HG02870 (cell line): ENCODE results near the gene CDK17.

ENCODE experiments used
- ATAC-seq: cut with Tn5 transposase; IDR thresholded peaks from one replicate; pipeline ENCODE4 v1.9.1; 2021; ENCODE audit warnings: mild to moderate bottlenecking, moderate library complexity; ENCODE audit not compliant: unreplicated experiment

Gene CDK17

GRCh38 chr12:96241846-96242256 lies 158.4 kb downstream of the CDK17 start:
- no peak for ATAC-seq

- no peak for ATAC-seq
Observed at GRCh38 chr12:96241431-96241830, 158.8 kb downstream of the CDK17 start.

- ATAC-seq: no peak
Observed at GRCh38 chr12:96240656-96241055, 159.6 kb downstream of the CDK17 start.

- ATAC-seq: no peak
Observed at GRCh38 chr12:96239711-96240635, 160.3 kb downstream of the CDK17 start.

DNA sequence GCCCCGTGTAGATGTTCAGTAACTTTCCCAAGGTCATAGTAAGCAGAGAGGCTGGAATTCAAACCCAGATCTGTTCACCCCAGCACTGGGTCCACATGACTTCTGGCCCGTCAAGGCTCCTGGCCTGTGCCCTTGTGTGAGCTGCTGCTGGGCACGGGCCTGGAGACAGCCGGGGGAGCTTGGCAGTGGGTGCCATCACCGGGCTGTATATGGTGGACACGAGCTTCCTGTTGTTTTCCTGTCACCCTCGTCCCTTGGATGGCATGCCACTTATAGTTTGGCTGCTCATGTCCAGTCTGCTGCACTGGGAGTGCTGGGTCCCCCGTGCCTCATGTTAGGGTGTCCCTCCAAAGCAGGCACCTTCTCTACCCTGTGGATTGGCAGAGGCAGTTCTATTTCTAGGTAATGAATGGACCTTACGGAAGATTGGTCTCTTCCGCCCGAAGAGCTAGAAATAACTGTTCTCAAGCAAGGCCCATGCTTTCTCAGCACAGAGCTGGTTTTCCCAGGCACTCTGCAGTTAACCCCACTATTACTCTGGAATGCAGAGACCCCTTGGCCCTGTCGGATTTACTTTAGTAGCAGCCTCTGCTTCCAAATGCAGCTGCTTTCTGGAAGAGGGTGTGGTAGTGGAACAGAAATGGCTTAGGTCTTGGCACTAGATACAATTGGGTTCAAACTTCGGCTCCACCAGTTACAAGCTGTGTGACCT lies 161.7 kb downstream of the CDK17 start:
- no peak for ATAC-seq

- ATAC-seq: no peak
Observed at GRCh38 chr12:96237465-96238077, 162.7 kb downstream of the CDK17 start.

DNA sequence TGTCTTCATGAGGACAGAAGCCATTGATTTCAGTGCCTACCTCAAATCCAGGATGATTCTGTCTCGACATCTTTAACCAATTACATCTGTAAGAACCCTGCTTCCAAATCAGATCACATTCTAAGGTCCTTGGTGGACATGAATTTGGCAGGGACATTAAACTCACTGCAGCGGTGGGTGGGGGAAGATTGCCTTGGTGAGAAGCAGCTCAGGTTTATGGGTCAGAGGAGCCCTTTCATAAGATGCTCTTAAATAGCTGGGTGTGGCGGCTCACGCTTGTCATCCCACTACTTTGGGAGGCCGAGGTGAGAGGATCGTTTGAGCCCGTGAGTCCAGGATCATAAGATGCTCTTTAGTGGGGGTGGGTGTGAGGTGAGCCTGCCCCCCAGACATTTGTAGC lies 163.2 kb downstream of the CDK17 start:
- no peak for ATAC-seq

GRCh38 chr12:96236221-96236822 lies 163.9 kb downstream of the CDK17 start:
- ATAC-seq: no peak

GRCh38 chr12:96235484-96235826 lies 164.8 kb downstream of the CDK17 start:
- no peak for ATAC-seq

GRCh38 chr12:96234591-96235483 lies 165.4 kb downstream of the CDK17 start:
- no peak for ATAC-seq

DNA sequence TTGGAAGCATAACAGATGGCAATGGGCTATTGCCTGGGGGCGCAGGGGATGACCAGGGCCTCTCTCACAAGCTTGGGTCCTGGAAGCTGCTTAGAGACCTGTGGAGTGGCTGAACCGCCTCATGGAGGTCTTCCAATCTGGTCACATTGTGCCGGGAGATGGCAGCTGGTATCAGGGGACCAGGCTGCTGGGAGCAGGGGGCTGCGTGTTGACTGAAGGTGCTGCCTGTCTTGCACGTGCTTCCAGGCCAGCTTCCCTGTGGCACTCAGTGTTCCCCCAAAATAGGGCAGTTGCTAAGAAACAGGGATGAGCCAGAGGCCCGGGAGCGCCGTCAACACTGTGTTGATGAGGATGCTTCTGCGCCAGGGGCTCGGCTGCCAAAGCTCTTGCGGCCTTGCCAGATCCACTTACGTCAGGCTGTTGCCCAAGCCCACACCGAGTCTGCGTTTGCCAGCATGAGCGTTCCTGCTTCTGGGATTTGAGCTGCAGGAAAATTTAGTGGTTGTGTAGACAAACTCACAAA lies 166.2 kb downstream of the CDK17 start:
- no peak for ATAC-seq

DNA sequence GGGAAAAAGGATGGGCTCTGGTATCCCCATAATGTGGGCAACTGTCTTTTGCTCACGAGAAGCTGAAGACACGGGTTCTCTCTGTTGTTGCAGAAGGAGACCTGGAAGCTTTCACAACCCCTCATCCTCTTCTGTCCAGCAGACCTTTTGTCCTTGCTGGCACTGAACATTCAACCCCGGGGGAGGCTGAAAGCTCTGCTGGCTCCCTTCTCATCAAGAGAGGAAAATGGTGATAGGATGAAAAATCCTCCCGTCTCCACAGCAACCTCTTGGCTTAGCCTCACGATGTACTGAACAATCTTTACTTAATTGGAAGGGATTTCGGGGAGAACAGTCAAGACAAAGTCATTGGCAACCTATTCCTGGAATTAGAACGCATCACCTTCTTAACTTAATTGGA lies 167.1 kb downstream of the CDK17 start:
- ATAC-seq: no peak

- ATAC-seq: no peak
Observed at GRCh38 chr12:96230646-96231045, 169.6 kb downstream of the CDK17 start.

- ATAC-seq: no peak
Observed at GRCh38 chr12:96228566-96229248, 171.5 kb downstream of the CDK17 start.
